T-cell (primary cell): ENCODE data around the gene MED12L. TPM values are rescaled to one million over a fixed set of nuclear protein-coding genes. Genes with fewer than 3 reads are reported as not detected.
A peak's percentile ranks its signal among the peaks of the same experiment; 100 is the strongest.

Experiments
- ATAC-seq, 4 experiments: fragments of 200-7000 bp in 3 of 4; fragments of 150-1000 bp in 1 of 4; cut with Tn5 transposase; replicated peaks in 1 of 4; 1 replicate in 3 of 4; 2 replicates in 1 of 4; pipeline ENCODE4 v1.10.0; 2021; ENCODE audit warnings: moderate library complexity in 3 of 4, mild to moderate bottlenecking in 2 of 4, moderate number of reproducible peaks in 1 of 4
- CTCF ChIA-PET, 2 donors: fragments of 300-600 bp; sonication (Branson Sonifier 250); formaldehyde crosslinking; loops; one replicate each; lab custom pipeline; 2022; ENCODE audit warnings: antibody characterized with exemption in 2 of 2; lab: Charles Lee
- POLR2A ChIA-PET, 2 donors: fragments of 300-600 bp; sonication (Branson Sonifier 250); formaldehyde crosslinking; loops; one replicate each; lab custom pipeline; 2022; ENCODE audit warnings: antibody characterized with exemption in 2 of 2; lab: Charles Lee
- DNase-seq, 35 experiments: peaks; one replicate each; pipeline versions ENCODE4 v3.0.0 to v3.0.0-alpha.2; 2013 to 2023
- H3K27ac ChIP-seq: one replicate; pipeline ENCODE4 v1.5.1; 2013; ENCODE audit warnings: low read length
- H3K27me3 ChIP-seq, 2 experiments: replicated peaks in 1 of 2; 1 replicate in 1 of 2; 2 replicates in 1 of 2; pipeline versions ENCODE4 v1.6.1 to v1.7.0; 2013; ENCODE audit warnings: low read length in 1 of 2, mixed read lengths in 1 of 2; ENCODE audit not compliant: control insufficient read depth in 2 of 2, insufficient read depth in 2 of 2; ENCODE audit errors: extremely low read depth in 1 of 2
- H3K36me3 ChIP-seq, 2 donors: 1 replicate in 1 of 2; 2 replicates in 1 of 2; pipeline versions ENCODE4 v1.6.1 to v1.7.0; 2013; ENCODE audit warnings: low read length in 1 of 2; ENCODE audit not compliant: control insufficient read depth in 2 of 2, insufficient read depth in 1 of 2; ENCODE audit errors: extremely low read depth in 1 of 2
- H3K4me1 ChIP-seq, 2 experiments: 1 replicate in 1 of 2; 2 replicates in 1 of 2; pipeline versions ENCODE4 v1.6.1 to v1.7.0; 2013; ENCODE audit warnings: low read length in 2 of 2, mixed read lengths in 1 of 2; ENCODE audit not compliant: insufficient read depth in 2 of 2, control insufficient read depth in 1 of 2; ENCODE audit errors: extremely low read depth in 1 of 2
- H3K4me3 ChIP-seq, 2 donors: 1 replicate in 1 of 2; 2 replicates in 1 of 2; pipeline versions ENCODE4 v1.5.1 to v1.7.0; 2013; ENCODE audit warnings: mild to moderate bottlenecking in 2 of 2, low read length in 1 of 2, moderate library complexity in 1 of 2; ENCODE audit not compliant: control insufficient read depth in 1 of 2; ENCODE audit errors: extremely low read depth in 1 of 2
- H3K9me3 ChIP-seq: 2 replicates; pipeline ENCODE4 v1.7.0; 2013
- H3K27ac Mint-ChIP-seq, 2 donors: one replicate each; pipeline ENCODE4 v1.8.0; 2020 to 2021; ENCODE audit warnings: mild to moderate bottlenecking in 2 of 2, mixed read lengths in 2 of 2
- H3K27me3 Mint-ChIP-seq, 2 donors: one replicate each; pipeline ENCODE4 v1.8.0; 2021 to 2022; ENCODE audit warnings: mixed read lengths in 2 of 2
- H3K36me3 Mint-ChIP-seq: one replicate; pipeline ENCODE4 v1.8.0; 2021; ENCODE audit warnings: mixed read lengths
- H3K4me1 Mint-ChIP-seq, 3 donors: one replicate each; pipeline ENCODE4 v1.8.0; 2020 to 2022; ENCODE audit warnings: mixed read lengths in 3 of 3, mild to moderate bottlenecking in 1 of 3
- H3K4me3 Mint-ChIP-seq, 3 donors: one replicate each; pipeline ENCODE4 v1.8.0; 2020 to 2022; ENCODE audit warnings: mild to moderate bottlenecking in 3 of 3, mixed read lengths in 3 of 3, moderate library complexity in 3 of 3
- H3K9me3 Mint-ChIP-seq, 3 donors: one replicate each; pipeline ENCODE4 v1.8.0; 2020 to 2022; ENCODE audit warnings: mixed read lengths in 3 of 3
- WGBS: methylation state at CpG from one replicate; pipeline ENCODE4 v1.1.5; 2013; ENCODE audit warnings: missing lambda C conversion rate; ENCODE audit not compliant: insufficient coverage; 5-methylcytosine and 5-hydroxymethylcytosine counted together
- total RNA-seq, 35 experiments: library from RNA in 6 of 35; stranded (reverse) in 6 of 35; fragments of 120-200 nt in 1 of 35; gene quantifications; one replicate each; pipeline versions ENCODE4 v1.2.1 to v1.2.4 and lab custom pipeline; 2013 to 2026

MED12L gene
- total RNA-seq, 5 donors from 2014 or later (not counting 1 experiment from before 2014, with no cell fraction given) = 0.55 to 2.1 (median 0.66) TPM

- H3K27ac ChIP-seq = no peak within 1 kb of the TSS
- peaks cover 0 to 6% of the 10 kb centered on the region in 2 experiments for H3K27me3 ChIP-seq
- H3K36me3 ChIP-seq = no peaks in the 10 kb centered on the region
- peaks cover 10 to 37% of the 10 kb centered on the region in 2 donors for H3K27me3 Mint-ChIP-seq
- ATAC-seq (no peak), DNase-seq (no peak)
- H3K4me1 Mint-ChIP-seq = peaks cover 0 to 3% (median 3%) of the 10 kb centered on the region in 3 donors
- H3K4me3 Mint-ChIP-seq = peak within 1 kb of the TSS in 1 of 3 donors; percentile 34
- H3K4me1 ChIP-seq = peaks cover 0 to 6% of the 10 kb centered on the region in 2 experiments
- no peaks in the 10 kb centered on the region for H3K9me3 ChIP-seq
- peak within 1 kb of the TSS in 1 of 2 donors; percentile 39 for H3K4me3 ChIP-seq
- ChIA-PET CTCF (interaction anchor here in 1 of 2 donors (0.7 kb wide), 1 partner anchor 134 kb away, joined by 5 read pairs; no protein-coding TSS in a partner anchor), POLR2A (interaction anchor here in 1 of 2 donors (0.6 kb wide), 1 partner anchor 22 kb away, joined by 6 read pairs; no protein-coding TSS in a partner anchor)
- no peak within 1 kb of the TSS for H3K27ac Mint-ChIP-seq
- 42% methylated on average over 27 of the region's 40 CpGs for WGBS
- no peaks in the 10 kb centered on the region for H3K36me3 Mint-ChIP-seq
- no peaks in the 10 kb centered on the region for H3K9me3 Mint-ChIP-seq
Measured at GRCh38 chr3:151460774-151461450, 375.4 kb downstream of the MED12L start, which contains the start of gene IGSF10. TSS of gene IGSF10 (minus strand) at chr3:151461061. CDS start at chr3:151458709, 2,352 bp downstream.

DNA sequence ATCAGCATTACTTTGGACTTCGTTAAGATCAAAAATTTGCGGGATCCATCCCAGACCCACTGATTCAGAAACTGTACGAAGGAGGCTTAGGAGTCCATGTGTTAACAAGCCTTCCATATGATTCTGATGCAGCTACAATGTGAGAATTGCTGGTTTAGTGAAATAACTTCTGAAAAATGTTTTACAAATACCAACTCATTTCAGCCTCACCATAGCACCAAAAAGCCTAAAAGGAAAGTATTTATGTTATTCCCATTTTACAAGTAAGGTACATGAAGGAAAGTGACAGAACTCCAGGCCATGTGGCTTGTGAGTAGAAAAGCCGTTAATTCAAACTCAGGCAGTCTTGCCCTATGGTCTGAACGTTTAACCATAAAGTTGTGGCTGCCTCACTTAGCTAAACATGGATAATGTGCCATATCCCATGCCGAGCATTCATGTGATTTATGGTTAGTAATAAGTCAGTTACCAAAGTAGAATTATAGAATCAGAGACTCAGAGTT lies 376.9 kb downstream of the MED12L start:
- CTCF ChIA-PET = interaction anchor here in 1 of 2 donors (1.1 kb wide), 1 partner anchor 9 kb away, joined by 3 read pairs; no protein-coding TSS in a partner anchor
- no peaks in the 10 kb centered on the region for H3K36me3 Mint-ChIP-seq

GRCh38 chr3:151462991-151463390 lies 377.5 kb downstream of the MED12L start:
- no peaks in the 10 kb centered on the region for H3K9me3 Mint-ChIP-seq
- Histone ChIP-seq H3K4me3 (no peak overlapping the region), H3K9me3 (no peaks in the 10 kb centered on the region), H3K27me3 (peaks cover 0 to 8% of the 10 kb centered on the region in 2 experiments), H3K36me3 (no peaks in the 10 kb centered on the region), H3K4me1 (peaks cover 0 to 6% of the 10 kb centered on the region in 2 experiments), H3K27ac (no peak overlapping the region)
- POLR2A ChIA-PET = interaction anchor here in 1 of 2 donors (0.8 kb wide), 1 partner anchor 26 kb away, joined by 3 read pairs; no protein-coding TSS in a partner anchor
- H3K4me3 Mint-ChIP-seq = no peak overlapping the region
- peaks cover 0 to 3% (median 3%) of the 10 kb centered on the region in 3 donors for H3K4me1 Mint-ChIP-seq
- ATAC-seq (no peak), DNase-seq (no peak)
- CTCF ChIA-PET = interaction anchor here in 1 of 2 donors (1.1 kb wide), 1 partner anchor 9 kb away, joined by 3 read pairs; no protein-coding TSS in a partner anchor
- H3K27me3 Mint-ChIP-seq = peaks cover 10 to 34% of the 10 kb centered on the region in 2 donors
- no peaks in the 10 kb centered on the region for H3K36me3 Mint-ChIP-seq
- H3K27ac Mint-ChIP-seq = no peak overlapping the region
- WGBS = no CpG with 5 or more reads among the region's 1 CpG

More for the DNA sequence above, 376.9 kb downstream of the MED12L start:
- no peak overlapping the region for H3K27ac ChIP-seq
- Mint-ChIP-seq H3K27ac (no peak overlapping the region), H3K4me1 (peaks cover 0 to 3% (median 3%) of the 10 kb centered on the region in 3 donors), H3K27me3 (peaks cover 10 to 34% of the 10 kb centered on the region in 2 donors), H3K9me3 (no peaks in the 10 kb centered on the region), H3K4me3 (no peak overlapping the region)
- no peaks in the 10 kb centered on the region for H3K36me3 ChIP-seq
- no peaks in the 10 kb centered on the region for H3K9me3 ChIP-seq
- peaks cover 0 to 8% of the 10 kb centered on the region in 2 experiments for H3K27me3 ChIP-seq
- no peak overlapping the region for H3K4me3 ChIP-seq
- ATAC-seq (no peak), DNase-seq (no peak)
- peaks cover 0 to 6% of the 10 kb centered on the region in 2 experiments for H3K4me1 ChIP-seq
- POLR2A ChIA-PET = no interaction called here
- 77% methylated on average over 5 of the region's 6 CpGs for WGBS

- no peak overlapping the region for H3K4me3 Mint-ChIP-seq
- Histone ChIP-seq H3K9me3 (no peaks in the 10 kb centered on the region), H3K4me3 (no peak overlapping the region), H3K36me3 (no peaks in the 10 kb centered on the region), H3K27ac (no peak overlapping the region), H3K4me1 (no peaks in the 10 kb centered on the region), H3K27me3 (peaks cover 0 to 2% of the 10 kb centered on the region in 2 experiments)
- ATAC-seq (no peak), DNase-seq (no peak)
- no peak overlapping the region for H3K27ac Mint-ChIP-seq
- CTCF ChIA-PET = interaction anchor here (0.6 to 1.3 kb wide), 7 partner anchors 9 to 1057 kb away, joined by 3 to 5 read pairs (median 3); no protein-coding TSS in a partner anchor
- H3K4me1 Mint-ChIP-seq = no peaks in the 10 kb centered on the region
- WGBS = 60% methylated on average over 1 of the region's 1 CpG
- no peaks in the 10 kb centered on the region for H3K36me3 Mint-ChIP-seq
- H3K27me3 Mint-ChIP-seq = peaks cover 1 to 21% of the 10 kb centered on the region in 2 donors
- no peaks in the 10 kb centered on the region for H3K9me3 Mint-ChIP-seq
- POLR2A ChIA-PET = interaction anchor here in 1 of 2 donors (0.7 kb wide), 1 partner anchor 458 kb away, joined by 3 read pairs; no protein-coding TSS in a partner anchor
Measured at GRCh38 chr3:151467069-151467468, 381.6 kb downstream of the MED12L start.

DNA sequence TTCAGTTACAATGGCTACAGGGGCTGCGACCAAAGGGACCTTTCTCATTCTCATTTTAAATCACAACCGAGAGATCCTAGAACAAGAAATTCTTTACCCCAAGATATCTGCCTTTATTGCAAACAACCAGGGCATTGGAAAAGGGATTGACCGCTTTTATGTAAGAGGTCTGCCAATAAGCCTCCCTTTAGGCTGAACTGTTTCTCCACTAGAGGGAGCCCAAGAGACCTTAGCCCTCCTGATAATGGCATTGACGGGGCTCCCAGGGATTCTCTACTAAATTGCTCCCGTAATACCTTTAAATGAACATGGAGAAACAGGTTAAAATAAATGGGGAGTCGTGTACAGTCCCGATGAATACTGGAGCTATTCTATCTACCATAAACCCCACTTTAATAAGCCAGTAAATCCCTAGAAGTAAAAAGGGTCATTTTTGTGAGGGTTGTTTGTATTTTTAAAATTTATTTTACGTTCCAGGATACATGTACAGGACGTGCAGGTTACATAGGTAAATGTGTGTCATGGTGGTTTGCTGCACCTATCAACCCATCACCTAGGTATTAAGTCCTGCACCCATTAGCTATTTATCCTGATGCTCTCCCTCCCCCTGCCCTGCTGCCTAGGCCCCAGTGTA lies 382.9 kb downstream of the MED12L start:
- peaks cover 0 to 21% of the 10 kb centered on the region in 2 donors for H3K27me3 Mint-ChIP-seq
- CTCF ChIA-PET = interaction anchor here (0.5 to 1.3 kb wide), 15 partner anchors 8 to 1102 kb away, joined by 3 to 10 read pairs (median 3); no protein-coding TSS in a partner anchor

More for the DNA sequence above, 382.9 kb downstream of the MED12L start:
- Mint-ChIP-seq H3K27ac (no peak overlapping the region), H3K4me1 (no peaks in the 10 kb centered on the region), H3K9me3 (no peaks in the 10 kb centered on the region), H3K4me3 (no peak overlapping the region), H3K36me3 (no peaks in the 10 kb centered on the region)
- peak in 18 of 35 experiments; percentile 2 to 72 (median 15) for DNase-seq
- POLR2A ChIA-PET = no interaction called here
- Histone ChIP-seq H3K4me3 (no peak overlapping the region), H3K27me3 (peaks cover 0 to 2% of the 10 kb centered on the region in 2 experiments), H3K4me1 (no peaks in the 10 kb centered on the region), H3K36me3 (no peaks in the 10 kb centered on the region), H3K9me3 (no peaks in the 10 kb centered on the region), H3K27ac (no peak overlapping the region)
- WGBS = 60% methylated on average over 1 of the region's 9 CpGs
- ATAC-seq = peak in 1 of 4 experiments; percentile 47
